Measurements from ENCODE around the gene SREK1IP1. TPM values are rescaled to one million over a fixed set of nuclear protein-coding genes. Genes with fewer than 3 reads are reported as not detected.

The SREK1IP1 gene
- 10 to 100 TPM; 25.4 to 25.9 TPM for total RNA-seq

DNA sequence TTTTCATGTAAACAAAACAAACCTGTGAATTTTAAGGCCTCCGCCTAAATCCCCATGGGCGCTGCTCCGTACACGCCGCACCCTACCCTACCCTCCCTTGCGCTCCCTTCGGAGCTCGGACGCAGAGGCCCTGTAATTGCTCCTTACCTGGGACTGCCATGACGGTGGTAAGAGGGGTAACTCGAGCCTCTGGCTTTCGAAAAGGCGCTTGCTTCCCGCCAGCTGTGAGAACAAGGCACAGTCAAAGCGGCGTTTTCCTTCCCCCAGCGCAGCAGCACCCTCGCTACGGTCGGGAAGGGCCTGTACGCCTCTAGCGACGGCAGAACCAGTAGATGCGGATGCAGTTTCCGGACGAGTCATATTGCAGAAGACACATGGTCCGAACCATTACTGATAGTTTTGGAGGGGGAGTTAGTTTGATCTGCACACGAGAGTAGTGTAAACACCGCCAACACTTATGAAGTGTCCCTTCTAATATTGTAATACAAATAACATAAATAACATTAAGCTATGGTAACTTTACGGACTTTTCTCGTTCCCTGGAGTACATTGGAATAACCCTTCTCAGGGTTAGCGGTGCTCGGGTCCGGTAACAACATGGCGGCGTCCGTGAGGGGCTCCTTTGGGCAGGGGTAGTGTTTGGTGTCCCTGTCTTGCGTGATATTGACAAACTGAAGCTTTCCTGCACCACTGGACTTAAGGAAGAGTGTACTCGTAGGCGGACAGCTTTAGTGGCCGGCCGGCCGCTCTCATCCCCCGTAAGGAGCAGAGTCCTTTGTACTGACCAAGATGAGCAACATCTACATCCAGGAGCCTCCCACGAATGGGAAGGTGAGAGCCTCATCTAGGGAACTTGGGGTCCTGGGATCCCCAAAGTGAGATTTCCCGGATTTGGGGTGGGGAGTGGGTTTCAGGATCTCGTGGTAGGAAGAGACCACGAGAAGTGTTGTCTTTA, at the start of gene SREK1IP1, which contains the start of gene CWC27:
Gene SREK1IP1 (minus strand): TSS at position 334 of the 955 bp plus-strand sequence. CDS start 174 bp downstream, at position 160.
Gene CWC27 (plus strand): TSS at position 573 of the 955 bp plus-strand sequence. CDS start 217 bp downstream, at position 790.

DNA sequence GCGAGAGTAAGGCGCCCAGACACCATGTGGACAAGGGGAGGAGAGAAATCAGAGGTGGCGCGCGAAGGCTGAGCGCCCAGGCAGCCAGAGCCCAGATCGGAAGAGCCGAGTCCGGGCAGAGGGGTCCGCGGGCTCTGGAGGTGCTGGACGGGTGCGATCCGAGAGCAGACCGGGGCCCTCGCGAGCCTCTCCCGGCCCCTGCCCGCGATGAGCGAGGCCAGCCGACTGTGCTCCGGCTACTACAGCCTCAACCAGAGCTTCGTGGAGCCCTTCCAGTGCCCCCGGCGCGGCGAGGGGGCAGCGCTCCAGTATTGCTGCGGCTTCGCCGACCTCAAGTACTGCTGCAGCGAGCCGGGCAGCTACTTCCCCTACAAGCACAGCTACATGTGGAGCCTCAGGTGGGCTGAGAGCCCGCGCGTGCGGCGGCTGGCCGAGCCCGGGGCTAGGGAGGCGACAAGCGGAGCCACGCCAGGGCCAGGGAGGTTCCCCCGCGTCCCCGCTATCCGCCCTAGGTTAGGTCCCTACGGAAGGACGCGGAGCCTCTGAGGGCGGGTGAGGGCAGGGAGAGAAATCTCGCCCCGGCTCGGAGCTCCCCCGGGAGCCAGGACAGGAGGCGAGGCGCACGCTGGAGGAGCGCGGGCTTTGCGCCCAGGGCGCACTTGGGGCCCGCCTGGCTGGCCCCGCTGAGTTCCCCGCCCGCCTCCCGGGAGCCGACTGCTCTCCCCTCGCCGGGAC, 77.9 kb downstream of the SREK1IP1 start, which contains the start of gene SHISAL2B:
Gene SHISAL2B (plus strand): TSS at position 87 of the 735 bp plus-strand sequence. CDS start 121 bp downstream, at position 208.

Other genes with a start within 250 kb of the SREK1IP1 start
- gene SHISAL2B, start 78.2 kb downstream of the SREK1IP1 start, total RNA-seq = not detected
- gene CWC27, start 239 bp upstream of the SREK1IP1 start, total RNA-seq = 10 to 100 TPM; 18.1 to 18.8 TPM

Measured in activated naive CD4-positive, alpha-beta T cell treated with anti-CD3 and anti-CD28 coated beads, Interleukin-2, amount 10 ng/mL, durations not matched to agents 5 hours and 36 hours (primary cell).